ENCODE results near the gene COPS6.

The COPS6 gene

DNA sequence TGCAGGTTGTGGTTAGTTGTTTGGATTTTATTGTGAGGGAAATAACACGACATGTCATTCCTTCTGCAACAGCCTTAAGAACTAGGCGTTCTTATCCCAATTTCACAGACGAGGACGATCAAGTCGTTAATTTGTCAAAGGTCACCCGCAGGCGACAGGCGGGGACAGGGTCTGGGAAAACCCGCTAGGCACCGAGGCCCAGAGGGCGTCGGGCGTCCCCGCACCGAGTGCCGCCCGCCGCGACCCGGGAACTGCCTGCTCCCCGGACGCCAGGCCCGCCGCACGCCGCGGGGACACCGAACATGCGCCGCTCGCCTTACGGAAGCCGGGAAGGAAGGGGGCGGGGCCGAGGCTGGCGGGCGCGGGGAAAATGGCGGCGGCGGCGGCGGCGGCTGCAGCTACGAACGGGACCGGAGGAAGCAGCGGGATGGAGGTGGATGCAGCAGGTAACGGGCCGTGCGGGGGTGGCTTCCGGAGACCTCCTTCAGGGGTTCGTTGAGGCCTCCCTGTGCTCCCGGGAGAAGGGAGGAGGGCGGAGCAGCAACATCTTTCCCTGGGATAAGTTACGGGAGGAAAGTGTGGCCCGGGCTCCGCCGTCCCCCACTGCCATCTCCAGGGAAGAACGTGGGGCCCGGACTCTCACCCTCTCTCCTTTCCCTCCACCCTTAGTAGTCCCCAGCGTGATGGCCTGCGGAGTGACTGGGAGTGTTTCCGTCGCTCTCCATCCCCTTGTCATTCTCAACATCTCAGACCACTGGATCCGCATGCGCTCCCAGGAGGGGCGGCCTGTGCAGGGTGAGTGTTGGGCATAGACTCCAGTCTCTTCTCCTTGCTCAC lies at the start of gene COPS6:
TSS of gene COPS6 (plus strand) at position 349 of the 837 bp plus-strand sequence. CDS start at position 371, 22 bp downstream.
- peak within 1 kb of the TSS; percentile 94 for H3K4me3 ChIP-seq
- TF ChIP-seq, protein P1, sequence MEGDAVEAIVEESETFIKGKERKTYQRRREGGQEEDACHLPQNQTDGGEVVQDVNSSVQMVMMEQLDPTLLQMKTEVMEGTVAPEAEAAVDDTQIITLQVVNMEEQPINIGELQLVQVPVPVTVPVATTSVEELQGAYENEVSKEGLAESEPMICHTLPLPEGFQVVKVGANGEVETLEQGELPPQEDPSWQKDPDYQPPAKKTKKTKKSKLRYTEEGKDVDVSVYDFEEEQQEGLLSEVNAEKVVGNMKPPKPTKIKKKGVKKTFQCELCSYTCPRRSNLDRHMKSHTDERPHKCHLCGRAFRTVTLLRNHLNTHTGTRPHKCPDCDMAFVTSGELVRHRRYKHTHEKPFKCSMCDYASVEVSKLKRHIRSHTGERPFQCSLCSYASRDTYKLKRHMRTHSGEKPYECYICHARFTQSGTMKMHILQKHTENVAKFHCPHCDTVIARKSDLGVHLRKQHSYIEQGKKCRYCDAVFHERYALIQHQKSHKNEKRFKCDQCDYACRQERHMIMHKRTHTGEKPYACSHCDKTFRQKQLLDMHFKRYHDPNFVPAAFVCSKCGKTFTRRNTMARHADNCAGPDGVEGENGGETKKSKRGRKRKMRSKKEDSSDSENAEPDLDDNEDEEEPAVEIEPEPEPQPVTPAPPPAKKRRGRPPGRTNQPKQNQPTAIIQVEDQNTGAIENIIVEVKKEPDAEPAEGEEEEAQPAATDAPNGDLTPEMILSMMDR (IDR thresholded peaks at IDR 0.05) = no peak
- peak; percentile 87 for DNase-seq (ENCODE audit: low spot score)
- peak within 1 kb of the TSS; percentile 85 to 93 for H3K27ac ChIP-seq

DNA sequence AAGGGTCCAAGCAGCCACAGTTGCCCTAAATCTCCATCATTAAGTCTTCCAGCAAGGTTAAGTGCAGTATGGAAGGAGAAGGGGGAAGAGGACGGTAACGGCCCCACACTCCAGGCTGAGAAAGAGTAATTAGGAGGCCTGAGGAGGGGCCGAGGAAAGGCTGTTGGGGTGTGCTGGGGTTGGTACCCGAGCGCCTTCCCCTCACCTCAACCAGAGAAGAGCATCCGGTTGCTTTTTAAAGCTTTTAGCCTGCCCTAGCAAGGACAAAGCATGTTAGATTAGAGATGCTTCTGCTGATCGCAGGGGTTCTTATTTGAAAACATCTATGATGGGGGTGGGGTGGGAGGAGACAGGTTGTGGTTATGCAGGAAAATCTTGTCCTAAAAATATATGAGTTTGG lies 48.2 kb upstream of the COPS6 start:
- no peak for DNase-seq (ENCODE audit: low spot score)
- TF ChIP-seq, protein P1 (IDR thresholded peaks at IDR 0.05) = no peak
- Histone ChIP-seq H3K27ac (no peak overlapping the region), H3K4me3 (no peak overlapping the region)

DNA sequence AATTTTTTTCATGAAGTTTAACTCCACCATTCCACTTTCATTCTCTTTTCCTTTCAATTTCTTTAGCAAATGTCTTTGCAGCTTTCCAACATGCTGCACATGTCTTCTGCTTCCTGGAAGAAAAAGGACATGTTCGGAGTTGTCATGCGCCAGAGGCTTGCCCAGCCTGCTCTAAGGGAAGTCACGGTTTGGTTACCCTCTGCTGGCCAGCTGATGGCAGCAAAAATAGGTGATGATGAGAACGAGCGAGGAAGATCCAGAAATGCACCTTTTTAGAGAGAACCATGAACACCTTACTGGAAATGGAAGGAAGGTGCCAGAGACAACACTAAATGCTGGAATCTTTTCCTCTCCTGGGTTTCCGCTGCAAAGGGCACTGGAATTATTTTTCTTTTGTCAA lies 44.1 kb upstream of the COPS6 start:
- H3K27ac ChIP-seq = no peak overlapping the region
- TF ChIP-seq, protein P1 (IDR thresholded peaks at IDR 0.05) = no peak
- DNase-seq (ENCODE audit: low spot score) = no peak
- no peak overlapping the region for H3K4me3 ChIP-seq

DNA sequence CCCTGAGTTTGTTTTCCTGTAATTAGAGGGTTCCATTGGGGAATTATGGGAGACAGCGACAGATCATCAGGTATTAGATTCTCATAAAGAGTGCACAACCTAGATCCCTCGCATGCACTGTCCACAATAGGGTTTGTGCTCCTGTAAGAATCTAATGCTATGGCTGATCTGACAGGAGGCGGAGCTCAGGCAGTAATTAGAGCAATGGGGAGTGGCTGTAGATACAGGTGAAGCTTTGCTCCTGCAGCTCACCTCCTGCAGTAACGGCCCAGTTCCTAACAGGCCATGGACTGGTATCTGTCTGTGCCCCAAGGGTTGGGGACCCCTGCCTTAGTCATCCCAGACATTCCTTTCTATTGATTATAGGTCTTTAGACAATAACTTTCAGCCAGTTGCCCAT lies 40.1 kb upstream of the COPS6 start:
- DNase-seq (ENCODE audit: low spot score) = no peak
- H3K4me3 ChIP-seq = no peak overlapping the region
- TF ChIP-seq, protein P1 (IDR thresholded peaks at IDR 0.05) = no peak
- H3K27ac ChIP-seq = no peak overlapping the region

DNA sequence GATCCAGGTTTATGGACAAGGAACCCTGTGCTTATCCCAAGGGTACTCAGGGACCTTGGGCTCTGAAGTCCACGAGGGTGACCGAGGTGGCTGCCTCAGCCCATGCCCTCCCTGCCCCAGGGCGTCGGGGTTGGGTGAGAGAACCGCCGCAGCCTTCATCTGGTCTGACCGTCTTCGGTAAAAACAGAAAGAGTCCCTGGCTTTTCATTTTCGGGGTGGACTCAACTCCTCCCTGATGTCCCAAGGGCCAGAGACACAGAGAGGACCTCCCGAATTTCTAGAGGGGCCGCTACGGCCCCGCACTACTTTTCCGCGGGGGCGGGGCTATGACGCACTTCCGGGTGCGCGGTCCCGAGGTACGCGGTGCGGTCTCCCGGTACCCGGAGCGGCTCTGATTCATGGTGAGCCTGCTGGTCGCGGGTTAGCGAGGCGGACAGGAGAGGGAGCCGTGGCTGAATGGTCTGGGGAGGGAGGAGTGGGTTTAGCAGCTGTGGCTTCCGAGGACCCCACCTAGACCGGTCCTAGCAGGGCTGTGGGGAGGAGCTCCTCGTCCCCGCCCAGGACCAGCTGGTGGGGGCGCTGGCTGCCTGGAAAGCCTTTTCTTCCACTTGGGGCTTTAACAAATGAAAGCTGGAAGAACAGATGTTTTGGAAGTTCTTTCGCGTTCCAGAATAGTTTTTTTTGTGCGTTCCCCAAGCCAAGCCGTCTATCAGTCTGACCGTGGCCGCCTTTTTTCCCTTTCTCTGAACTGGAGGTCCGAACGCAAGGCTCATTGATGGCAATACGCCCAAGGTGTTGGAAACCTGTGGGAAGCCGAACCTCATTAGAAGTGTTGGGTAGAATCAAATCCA lies 39.1 kb upstream of the COPS6 start, which contains the start of gene ZSCAN21:
TSS of gene ZSCAN21 (plus strand) at position 334 of the 851 bp plus-strand sequence. CDS start 7,233 bp downstream, outside the sequence.
- TF ChIP-seq, protein P1 (IDR thresholded peaks at IDR 0.05) = no peak
- peak within 1 kb of the TSS; percentile 95 to 98 for H3K27ac ChIP-seq
- DNase-seq (ENCODE audit: low spot score) = peak; percentile 94
- peak within 1 kb of the TSS; percentile 84 for H3K4me3 ChIP-seq

DNA sequence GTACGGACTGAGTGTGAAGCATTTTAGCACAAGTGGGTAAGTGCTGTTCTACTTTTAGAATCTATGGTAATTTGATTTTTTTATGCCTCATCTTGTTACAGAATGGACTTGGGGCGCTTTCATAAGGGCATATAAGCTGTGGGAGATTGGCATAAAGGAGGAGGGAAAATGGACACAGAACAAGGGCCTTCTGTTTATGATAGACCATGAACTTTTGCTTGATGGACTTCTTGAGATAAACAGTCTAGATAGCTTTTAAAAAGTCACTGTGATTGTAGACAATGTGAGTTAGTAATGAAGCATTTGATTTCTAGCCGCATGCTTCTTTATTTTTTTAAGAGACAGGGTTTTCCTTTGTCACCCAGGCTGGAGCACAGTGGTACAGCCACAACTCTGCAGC lies 37.2 kb upstream of the COPS6 start:
- DNase-seq (ENCODE audit: low spot score) = no peak
- Histone ChIP-seq H3K4me3 (no peak overlapping the region), H3K27ac (no peak overlapping the region)
- TF ChIP-seq, protein P1 (IDR thresholded peaks at IDR 0.05) = no peak

All from coronary artery (tissue), 2 donors.